Hippocampal formation (tissue), 2 donors: ENCODE results near the gene LYRM1.
"Not testable (repeated sequence)": the region's sequence is repeated elsewhere in the genome, so short reads cannot be mapped to it uniquely, and the experiment has no call there.

Experiments
- DNase-seq, 2 donors: peaks; one replicate each; lab custom pipeline; 2025; lab: John Stamatoyannopoulos, UW

LYRM1 gene, protein sequence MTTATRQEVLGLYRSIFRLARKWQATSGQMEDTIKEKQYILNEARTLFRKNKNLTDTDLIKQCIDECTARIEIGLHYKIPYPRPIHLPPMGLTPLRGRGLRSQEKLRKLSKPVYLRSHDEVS

GRCh38 chr16:20900299-20901067, at the start of gene LYRM1, which contains the start of gene DCUN1D3:
LYRM1 (plus strand) TSS chr16:20900771; CDS start chr16:20915556, 14,785 bp downstream.
DCUN1D3 (minus strand) TSS chr16:20900358; CDS start chr16:20862538, 37,820 bp downstream.
- DNase-seq = peak; percentile 89 to 98

- DNase-seq = no peak
Observed at GRCh38 chr16:20850981-20851380, 49.6 kb upstream of the LYRM1 start.

DNA sequence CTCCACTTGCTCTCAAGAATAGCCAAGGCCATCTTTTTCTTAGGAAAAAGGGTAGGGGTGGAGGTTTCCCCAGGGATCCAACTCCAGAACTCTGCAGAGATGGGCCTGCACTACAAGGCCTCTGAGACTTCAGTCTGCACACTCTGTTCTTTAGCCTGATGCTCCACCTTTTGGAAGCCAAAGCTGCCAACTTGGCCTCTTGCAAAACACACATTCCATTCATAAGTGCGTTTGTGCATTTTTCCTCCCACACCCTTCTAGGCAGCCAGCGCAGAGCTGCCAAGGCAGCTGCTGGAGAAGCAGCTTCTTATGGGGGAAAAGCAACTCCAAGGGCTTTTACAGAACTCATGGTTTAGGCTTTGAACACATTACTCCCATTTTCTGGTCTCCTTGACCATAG, 49.0 kb upstream of the LYRM1 start:
- peak in 1 of 2 donors; percentile 27 for DNase-seq

- no peak for DNase-seq
Observed at GRCh38 chr16:20853143-20853542, 47.4 kb upstream of the LYRM1 start.

DNA sequence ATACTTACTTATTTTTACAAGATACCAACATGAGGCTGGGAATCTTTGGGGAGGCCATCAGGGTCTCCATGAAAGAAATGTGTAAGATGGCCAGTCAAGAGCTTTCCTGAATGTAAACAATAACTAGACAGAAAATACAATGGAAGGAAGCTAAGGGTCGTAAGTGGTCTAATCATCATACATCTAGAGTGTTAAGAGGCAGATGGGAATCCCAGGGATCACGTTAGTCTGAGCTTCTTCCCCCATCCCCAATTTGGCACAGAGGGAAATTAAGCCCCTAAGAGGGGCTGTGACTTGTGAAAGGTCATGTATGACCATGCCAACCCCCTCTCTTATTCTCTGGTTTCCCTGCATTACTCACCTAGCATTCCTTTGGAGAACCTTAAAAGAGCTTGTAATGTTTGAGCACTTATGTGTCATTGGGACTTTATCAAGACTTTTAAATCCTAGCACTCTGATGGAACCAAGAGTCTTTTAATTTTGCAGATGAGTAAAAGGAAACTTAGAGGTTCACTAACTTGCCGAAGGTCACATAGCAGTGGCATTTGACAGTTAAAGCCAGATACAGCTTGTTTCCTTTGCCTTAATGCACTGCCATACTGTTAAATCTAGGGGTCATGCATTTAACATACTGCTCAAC, 46.5 kb upstream of the LYRM1 start:
- DNase-seq = no peak

GRCh38 chr16:20854963-20855362, 45.6 kb upstream of the LYRM1 start:
- no peak for DNase-seq

DNA sequence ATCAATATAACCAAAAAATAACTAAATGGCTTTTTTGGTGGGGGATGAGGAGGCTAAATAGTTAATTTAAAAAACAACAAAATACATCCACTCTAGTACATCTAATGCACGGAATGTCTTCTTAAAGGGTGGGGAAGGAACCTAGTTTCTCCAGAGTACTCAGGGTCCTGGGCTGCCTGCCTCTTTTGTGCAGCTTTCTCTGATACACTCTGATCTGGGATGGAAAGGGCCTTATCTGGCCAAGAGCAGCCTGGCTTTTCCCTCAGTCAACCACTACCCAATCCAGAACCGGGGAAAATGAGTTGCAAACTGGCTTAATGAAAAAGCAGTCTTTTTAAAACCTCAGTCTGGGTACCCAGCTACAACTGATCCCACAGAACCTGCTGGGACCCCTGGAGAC, 43.3 kb upstream of the LYRM1 start:
- no peak for DNase-seq

DNA sequence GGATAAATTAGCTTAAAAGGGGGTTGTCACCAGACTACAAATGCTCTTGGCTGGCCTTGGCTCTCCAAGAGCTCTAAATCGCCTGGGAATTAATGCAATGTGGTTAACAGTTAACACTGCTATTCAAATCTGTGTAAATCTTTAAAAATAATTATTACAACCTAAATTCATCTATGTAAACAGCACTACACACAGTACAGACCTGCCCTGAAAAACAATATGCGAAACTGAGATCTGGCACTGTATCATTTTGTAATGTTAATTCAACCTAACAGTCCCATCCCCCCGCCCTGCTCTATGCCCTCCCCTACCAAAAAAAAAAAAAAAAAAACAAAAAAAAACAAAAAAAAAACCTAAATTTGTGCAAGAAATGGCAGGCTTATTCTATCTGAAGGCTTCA, 41.3 kb upstream of the LYRM1 start:
- no peak for DNase-seq

DNA sequence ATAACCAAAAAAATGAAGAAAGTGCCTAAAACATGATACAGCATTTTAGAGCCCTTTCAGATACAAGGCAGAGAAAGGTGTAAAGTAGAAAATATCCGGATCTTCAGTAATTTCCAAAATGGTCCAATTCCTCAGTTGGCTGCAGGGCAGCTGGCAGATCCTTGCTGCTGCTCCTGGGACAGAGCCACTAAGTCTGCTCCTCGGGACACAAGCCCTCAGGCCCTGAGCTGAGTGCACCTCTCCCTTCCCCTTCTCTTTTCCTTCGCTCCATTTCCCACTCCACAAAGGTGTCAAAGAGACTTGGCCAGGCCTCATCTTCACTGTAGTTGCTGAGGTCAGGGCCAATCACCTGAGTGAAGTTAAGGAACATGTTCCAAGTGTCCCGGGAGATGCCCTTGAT, 40.9 kb upstream of the LYRM1 start:
- DNase-seq = no peak

DNA sequence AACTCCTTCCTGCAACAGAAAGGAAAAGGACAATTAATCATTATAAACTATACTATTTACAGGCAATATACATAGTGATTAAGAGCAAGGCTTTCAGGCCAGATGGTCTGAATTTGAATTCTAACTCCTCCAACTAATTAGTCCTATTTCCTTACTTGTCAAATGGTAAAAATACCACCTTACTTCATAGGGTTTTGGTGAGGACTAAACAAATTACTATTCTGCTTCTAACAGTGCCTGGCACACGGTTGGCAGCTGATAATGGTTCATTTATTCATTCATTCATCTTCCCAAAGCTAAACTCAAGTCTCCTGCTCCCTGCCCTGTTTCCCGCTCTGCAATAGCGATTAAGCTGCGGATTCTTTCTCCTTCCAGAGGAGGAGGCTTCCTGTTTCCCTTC, 40.2 kb upstream of the LYRM1 start:
- no peak for DNase-seq

DNA sequence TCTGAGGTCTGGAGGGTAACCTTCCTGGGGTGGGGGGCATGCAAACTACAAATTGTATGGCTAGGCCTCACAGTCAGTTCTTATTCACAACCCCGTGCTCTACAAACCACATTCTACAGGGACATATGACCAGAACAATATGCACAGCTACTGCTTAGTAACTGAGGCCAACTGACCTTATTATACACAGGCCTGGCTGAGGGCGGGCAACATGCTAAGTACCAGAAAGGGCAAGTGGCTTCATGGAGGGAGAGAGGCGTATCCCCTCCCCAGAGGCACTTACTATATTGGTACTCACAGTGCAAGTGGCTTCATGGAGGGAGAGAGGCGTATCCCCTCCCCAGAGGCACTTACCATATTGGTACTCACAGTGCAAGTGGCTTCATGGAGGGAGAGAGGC, 39.6 kb upstream of the LYRM1 start:
- DNase-seq = not testable (repeated sequence)

DNA sequence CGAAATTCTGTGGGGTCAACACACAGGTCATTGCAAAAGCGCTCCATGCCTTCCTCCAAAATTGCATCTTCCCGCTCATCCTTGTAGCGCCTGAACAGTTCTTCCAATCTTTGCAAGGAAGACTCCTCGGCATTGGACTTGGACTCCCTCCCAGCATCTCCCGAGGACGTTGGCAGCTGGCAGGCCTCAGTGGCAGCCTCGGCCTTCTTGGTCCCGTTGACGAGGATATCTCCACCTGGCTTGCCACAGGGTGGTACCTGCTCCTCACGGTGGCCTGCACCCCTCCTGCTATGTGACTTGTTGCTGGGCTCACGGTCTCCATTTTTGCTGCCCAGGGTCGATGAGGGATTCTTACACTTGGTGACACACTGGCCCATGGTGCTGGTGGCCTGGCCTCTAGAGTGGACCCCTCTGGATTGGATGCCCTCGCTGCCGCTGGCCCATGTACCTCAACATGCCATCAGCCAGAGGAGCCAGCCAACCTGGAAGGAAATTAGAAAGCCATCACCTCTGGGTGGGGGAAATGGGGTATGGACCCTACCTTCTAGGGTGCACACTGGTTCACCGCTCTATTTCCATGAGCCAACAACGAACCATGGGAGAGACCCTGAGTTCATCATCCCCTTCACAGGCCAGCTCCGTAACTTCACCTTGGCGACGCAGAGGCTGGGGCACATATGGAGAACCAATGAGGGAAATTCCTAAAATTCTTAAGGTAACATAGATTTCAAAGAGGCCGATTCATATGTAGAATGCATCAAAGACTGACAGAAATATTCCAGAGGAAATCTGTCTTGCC, 38.2 kb upstream of the LYRM1 start:
- no peak for DNase-seq

DNA sequence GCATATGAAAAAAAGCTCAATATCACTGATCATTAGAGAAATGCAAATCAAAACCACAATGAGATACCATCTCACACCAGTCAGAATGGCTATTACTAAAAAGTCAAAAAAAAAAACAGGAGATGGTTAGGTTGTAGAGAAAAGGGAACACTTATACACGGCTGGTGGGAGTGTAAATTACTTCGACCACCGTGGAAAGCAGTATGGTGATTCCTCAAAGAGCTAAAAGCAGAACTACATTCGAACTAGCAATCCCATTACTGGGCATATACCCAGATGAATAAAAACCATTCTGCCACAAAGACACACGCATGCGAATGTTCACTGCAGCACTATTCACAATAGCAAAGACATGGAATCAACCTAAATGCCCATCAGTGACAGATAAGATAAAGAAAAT, 36.2 kb upstream of the LYRM1 start:
- DNase-seq = not testable (repeated sequence)

DNA sequence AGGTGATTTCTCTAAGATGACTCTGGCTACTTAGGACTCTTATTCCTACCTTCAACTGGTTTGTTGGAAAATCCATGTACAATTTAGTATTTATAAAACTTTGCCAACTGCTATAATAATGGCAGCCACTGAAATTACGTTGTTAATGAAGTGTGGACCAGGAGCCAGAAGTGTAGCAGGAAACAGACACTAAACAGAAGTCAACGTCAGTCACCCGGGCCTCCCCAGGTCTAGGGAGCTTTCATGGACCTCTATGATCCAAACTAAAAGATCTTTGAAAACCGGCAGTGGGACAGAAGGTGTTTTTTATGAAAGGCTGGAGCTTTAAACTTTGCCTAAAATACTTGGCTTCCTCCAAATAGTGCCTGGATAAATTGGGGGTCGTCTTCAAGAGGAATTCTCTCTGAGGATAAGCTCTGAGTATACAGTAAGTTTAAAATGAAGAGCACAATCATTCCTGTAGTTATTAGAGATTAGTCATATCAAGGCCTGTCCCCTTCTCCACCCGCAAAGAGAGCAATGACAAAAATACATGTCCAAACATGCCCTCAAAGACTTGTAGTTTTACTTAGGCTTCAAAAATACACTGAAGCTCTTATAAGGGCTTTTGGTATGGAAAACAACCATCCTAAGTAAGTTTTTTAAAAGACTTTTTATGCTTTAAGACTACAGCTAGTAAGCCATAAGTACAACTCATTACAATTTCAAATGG, 35.0 kb upstream of the LYRM1 start:
- no peak for DNase-seq

- peak in 1 of 2 donors; percentile 27 for DNase-seq
Observed at GRCh38 chr16:20866145-20866772, 34.3 kb upstream of the LYRM1 start.

- DNase-seq = no peak
Observed at GRCh38 chr16:20866801-20867200, 33.8 kb upstream of the LYRM1 start.

- no peak for DNase-seq
Observed at GRCh38 chr16:20867585-20867984, 33.0 kb upstream of the LYRM1 start.

DNA sequence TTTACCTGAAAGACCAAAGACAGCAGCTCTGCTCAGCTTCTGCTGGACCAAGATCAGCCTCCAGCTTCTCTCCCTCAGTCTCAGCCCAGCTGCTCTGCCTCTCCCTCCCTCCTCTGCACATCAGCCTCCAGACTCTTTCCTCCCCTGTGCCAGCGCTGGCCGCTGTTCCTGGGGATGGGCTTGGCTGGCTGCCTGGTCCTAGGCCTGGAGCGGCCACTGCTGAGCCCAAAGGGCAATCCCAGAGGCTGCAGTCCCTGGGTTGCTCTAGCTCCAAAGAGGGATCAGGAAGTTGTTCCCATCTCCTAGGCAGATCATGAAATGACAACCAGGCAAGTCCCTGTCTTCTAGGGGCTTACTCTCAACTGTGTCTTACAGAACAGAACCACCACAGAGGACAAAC, 31.7 kb upstream of the LYRM1 start:
- DNase-seq = peak; percentile 79 to 86

- DNase-seq = no peak
Observed at GRCh38 chr16:20870122-20870820, 30.3 kb upstream of the LYRM1 start.

GRCh38 chr16:20871258-20871657, 29.3 kb upstream of the LYRM1 start:
- no peak for DNase-seq
